ENCODE results near the gene NTN5. TPM values are rescaled to one million over a fixed set of nuclear protein-coding genes. Genes with fewer than 3 reads are reported as not detected.
A peak's percentile ranks its signal among the peaks of the same experiment; 100 is the strongest.

Gene NTN5
- total RNA-seq, 1 experiment from 2014 or later, result 2.9 TPM

DNA sequence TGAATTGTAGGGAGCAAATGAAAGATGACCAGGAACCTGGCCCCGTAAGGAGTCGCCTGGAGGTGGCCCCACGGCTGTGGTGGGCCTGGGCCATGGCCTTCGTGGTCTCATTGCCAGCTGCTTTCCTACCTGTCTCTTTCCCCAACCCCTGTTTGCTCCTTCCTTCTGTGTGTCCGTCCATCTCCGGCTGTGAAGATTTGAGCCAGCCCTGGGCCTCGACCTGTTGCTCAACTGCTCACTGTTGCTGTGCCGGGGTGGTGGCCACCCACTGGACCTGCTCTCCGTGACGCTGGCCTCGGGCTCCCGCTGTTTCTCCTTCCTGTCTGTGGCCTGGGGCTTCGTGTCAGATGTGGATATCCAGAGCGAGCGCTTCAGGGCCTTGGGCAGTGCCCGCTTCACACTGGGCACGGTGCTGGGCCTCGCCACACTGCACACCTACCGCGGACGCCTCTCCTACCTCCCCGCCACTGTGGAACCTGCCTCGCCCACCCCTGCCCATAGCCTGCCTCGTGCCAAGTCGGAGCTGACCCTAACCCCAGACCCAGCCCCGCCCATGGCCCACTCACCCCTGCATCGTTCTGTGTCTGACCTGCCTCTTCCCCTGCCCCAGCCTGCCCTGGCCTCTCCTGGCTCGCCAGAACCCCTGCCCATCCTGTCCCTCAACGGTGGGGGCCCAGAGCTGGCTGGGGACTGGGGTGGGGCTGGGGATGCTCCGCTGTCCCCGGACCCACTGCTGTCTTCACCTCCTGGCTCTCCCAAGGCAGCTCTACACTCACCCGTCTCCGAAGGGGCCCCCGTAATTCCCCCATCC is 44.1 kb downstream of the NTN5 start:
- no TSS peak for BruUV-seq (replicated peaks)
- H3K27ac ChIP-seq, result peak overlapping the region; percentile 81; the same call in 1 of the 2 replicates
- H3K27me3 ChIP-seq (ENCODE audit: insufficient read depth, low read depth), result no peaks in the 10 kb centered on the region
- H4K20me1 ChIP-seq (ENCODE audit: insufficient read depth), result no peaks in the 10 kb centered on the region
- H3K9me2 ChIP-seq (ENCODE audit: insufficient read depth), result no peaks in the 10 kb centered on the region
- no peak overlapping the region for H3K4me3 ChIP-seq
- H3K4me2 ChIP-seq, result 0 out of 2 replicates have a peak overlapping the region, but pooled peaks have one; percentile 11
- H3K36me3 ChIP-seq (ENCODE audit: low read depth), result no peaks in the 10 kb centered on the region; the same call in 1 of the 2 replicates
- H3K79me2 ChIP-seq (ENCODE audit: low read depth), result no peaks in the 10 kb centered on the region; the same call in 1 of the 2 replicates
- CTCF ChIA-PET, result no interaction called here
- intact Hi-C loops (cut with micrococcal nuclease; ENCODE audit: unreplicated experiment), result no loop called here
- POLR2A ChIA-PET (ENCODE audit: unreplicated experiment), result interaction anchor here (0.6 kb wide), 1 partner anchor 278 kb away, joined by 5 read pairs; no protein-coding TSS in a partner anchor
- H3F3A ChIP-seq (ENCODE audit: insufficient read depth, low read depth), result peaks cover 72% of the 10 kb centered on the region
- no peaks in the 10 kb centered on the region for H3K9me3 ChIP-seq (ENCODE audit: insufficient read depth, low read depth)
- peaks cover 31% of the 10 kb centered on the region for H3K4me1 ChIP-seq (replicated peaks; ENCODE audit: insufficient read depth)
- DNase-seq, result no peak
- TF ChIP-seq, protein P1, sequence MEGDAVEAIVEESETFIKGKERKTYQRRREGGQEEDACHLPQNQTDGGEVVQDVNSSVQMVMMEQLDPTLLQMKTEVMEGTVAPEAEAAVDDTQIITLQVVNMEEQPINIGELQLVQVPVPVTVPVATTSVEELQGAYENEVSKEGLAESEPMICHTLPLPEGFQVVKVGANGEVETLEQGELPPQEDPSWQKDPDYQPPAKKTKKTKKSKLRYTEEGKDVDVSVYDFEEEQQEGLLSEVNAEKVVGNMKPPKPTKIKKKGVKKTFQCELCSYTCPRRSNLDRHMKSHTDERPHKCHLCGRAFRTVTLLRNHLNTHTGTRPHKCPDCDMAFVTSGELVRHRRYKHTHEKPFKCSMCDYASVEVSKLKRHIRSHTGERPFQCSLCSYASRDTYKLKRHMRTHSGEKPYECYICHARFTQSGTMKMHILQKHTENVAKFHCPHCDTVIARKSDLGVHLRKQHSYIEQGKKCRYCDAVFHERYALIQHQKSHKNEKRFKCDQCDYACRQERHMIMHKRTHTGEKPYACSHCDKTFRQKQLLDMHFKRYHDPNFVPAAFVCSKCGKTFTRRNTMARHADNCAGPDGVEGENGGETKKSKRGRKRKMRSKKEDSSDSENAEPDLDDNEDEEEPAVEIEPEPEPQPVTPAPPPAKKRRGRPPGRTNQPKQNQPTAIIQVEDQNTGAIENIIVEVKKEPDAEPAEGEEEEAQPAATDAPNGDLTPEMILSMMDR (conservative IDR thresholded peaks at IDR 0.05), result no peak
- TF ChIP-seq EZH2 (IDR thresholded peaks at IDR 0.05; ENCODE audit: low read depth), result no peak
- H2AFZ ChIP-seq, result no peak overlapping the region

DNA sequence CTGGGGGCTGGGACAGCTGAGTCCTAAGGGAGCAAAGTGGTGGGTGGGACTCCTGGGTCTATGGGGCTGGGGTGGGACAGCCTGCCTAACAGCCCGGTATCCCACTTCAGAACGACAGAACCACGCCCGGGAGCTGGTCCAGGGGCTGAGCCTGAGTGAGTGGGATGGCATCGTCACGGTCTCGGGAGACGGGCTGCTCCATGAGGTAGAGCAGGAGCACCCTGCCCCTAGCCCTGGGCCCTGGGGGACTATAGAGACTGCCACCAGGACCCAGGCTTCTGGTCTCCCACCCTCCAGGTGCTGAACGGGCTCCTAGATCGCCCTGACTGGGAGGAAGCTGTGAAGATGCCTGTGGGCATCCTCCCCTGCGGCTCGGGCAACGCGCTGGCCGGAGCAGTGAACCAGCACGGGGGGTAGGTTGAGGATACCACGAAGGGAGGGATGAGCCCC is 44.9 kb downstream of the NTN5 start:
- TF ChIP-seq, protein P1 (conservative IDR thresholded peaks at IDR 0.05), result no peak
- no peak for TF ChIP-seq EZH2 (IDR thresholded peaks at IDR 0.05; ENCODE audit: low read depth)
- Histone ChIP-seq H3K9me2 (ENCODE audit: insufficient read depth) (no peaks in the 10 kb centered on the region), H3F3A (ENCODE audit: insufficient read depth, low read depth) (peaks cover 70% of the 10 kb centered on the region), H3K79me2 (ENCODE audit: low read depth) (no peaks in the 10 kb centered on the region; the same call in 1 of the 2 replicates), H3K9me3 (ENCODE audit: insufficient read depth, low read depth) (no peaks in the 10 kb centered on the region), H2AFZ (no peak overlapping the region), H3K27me3 (ENCODE audit: insufficient read depth, low read depth) (no peaks in the 10 kb centered on the region), H3K4me1 (replicated peaks; ENCODE audit: insufficient read depth) (peaks cover 25% of the 10 kb centered on the region), H3K4me3 (no peak overlapping the region), H3K36me3 (ENCODE audit: low read depth) (no peaks in the 10 kb centered on the region; the same call in 1 of the 2 replicates), H4K20me1 (ENCODE audit: insufficient read depth) (no peaks in the 10 kb centered on the region), H3K27ac (peak overlapping the region; percentile 81), H3K4me2 (peak overlapping the region; percentile 11)
- intact Hi-C loops (cut with micrococcal nuclease; ENCODE audit: unreplicated experiment), result loop anchor here (1.0 kb wide), 1 partner anchor 9 kb away; the partner anchor contains the start of genes RPL18 and SPHK2
- no peak for DNase-seq
- CTCF ChIA-PET, result no interaction called here
- POLR2A ChIA-PET (ENCODE audit: unreplicated experiment), result interaction anchor here (0.6 to 0.7 kb wide), 2 partner anchors 142 to 143 kb away, joined by 4 to 5 read pairs; no protein-coding TSS in a partner anchor
- no TSS peak for BruUV-seq (replicated peaks)

DNA sequence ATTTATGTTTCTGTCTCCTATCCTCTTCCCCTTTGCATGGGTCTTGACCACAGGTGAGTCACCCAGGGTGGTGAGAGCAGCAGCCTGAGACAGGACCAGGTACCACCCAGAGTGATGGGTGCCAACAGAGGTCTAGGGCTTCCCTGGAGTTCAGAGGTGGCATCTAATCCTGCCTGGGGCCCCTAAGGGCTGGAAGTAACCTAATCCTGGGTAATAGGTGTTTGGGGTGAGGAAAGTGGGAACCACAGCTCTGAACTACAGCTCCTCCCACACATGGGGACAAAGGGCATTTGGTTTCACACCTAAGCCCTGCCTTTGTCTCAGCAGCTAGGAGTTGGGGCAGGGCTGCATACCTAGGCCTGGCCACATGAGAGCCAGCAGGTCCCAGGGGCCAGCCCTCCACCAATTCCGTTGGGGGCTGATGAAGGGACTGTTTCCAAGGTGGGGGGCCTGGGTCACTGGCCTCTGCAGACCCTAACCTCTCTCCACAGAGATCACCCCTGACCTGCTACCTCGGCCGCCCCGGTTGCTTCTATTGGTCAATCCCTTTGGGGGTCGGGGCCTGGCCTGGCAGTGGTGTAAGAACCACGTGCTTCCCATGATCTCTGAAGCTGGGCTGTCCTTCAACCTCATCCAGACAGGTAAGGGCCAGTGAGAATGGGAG is 45.5 kb downstream of the NTN5 start:
- TF ChIP-seq, protein P1 (conservative IDR thresholded peaks at IDR 0.05), result no peak
- TF ChIP-seq EZH2 (IDR thresholded peaks at IDR 0.05; ENCODE audit: low read depth), result no peak
- CTCF ChIA-PET, result interaction anchor here (0.6 kb wide), 2 partner anchors 12 to 139 kb away, joined by 4 to 11 read pairs; no protein-coding TSS in a partner anchor
- no TSS peak for BruUV-seq (replicated peaks)
- peaks cover 25% of the 10 kb centered on the region for H3K4me1 ChIP-seq (replicated peaks; ENCODE audit: insufficient read depth)
- no peak overlapping the region for H2AFZ ChIP-seq
- intact Hi-C loops (cut with micrococcal nuclease; ENCODE audit: unreplicated experiment), result loop anchor here (1.0 kb wide), 1 partner anchor 8 kb away; the partner anchor contains the start of genes RPL18 and SPHK2
- H4K20me1 ChIP-seq (ENCODE audit: insufficient read depth), result no peaks in the 10 kb centered on the region
- no peaks in the 10 kb centered on the region; the same call in 1 of the 2 replicates for H3K36me3 ChIP-seq (ENCODE audit: low read depth)
- no peaks in the 10 kb centered on the region; the same call in 1 of the 2 replicates for H3K79me2 ChIP-seq (ENCODE audit: low read depth)
- POLR2A ChIA-PET (ENCODE audit: unreplicated experiment), result interaction anchor here (0.6 to 0.7 kb wide), 3 partner anchors 143 to 162 kb away, joined by 4 to 12 read pairs (median 5); no protein-coding TSS in a partner anchor
- peak; percentile 83 to 92 for DNase-seq
- H3F3A ChIP-seq (ENCODE audit: insufficient read depth, low read depth), result peaks cover 65% of the 10 kb centered on the region
- no peaks in the 10 kb centered on the region for H3K9me3 ChIP-seq (ENCODE audit: insufficient read depth, low read depth)
- no peak overlapping the region for H3K4me3 ChIP-seq
- peak overlapping the region; percentile 11 for H3K4me2 ChIP-seq
- H3K9me2 ChIP-seq (ENCODE audit: insufficient read depth), result no peaks in the 10 kb centered on the region
- H3K27me3 ChIP-seq (ENCODE audit: insufficient read depth, low read depth), result no peaks in the 10 kb centered on the region
- peak overlapping the region; percentile 81 for H3K27ac ChIP-seq
